Astrocyte (in vitro differentiated cells and primary cell): ENCODE measurements around the gene IL9. TPM values are rescaled to one million over a fixed set of nuclear protein-coding genes. Genes with fewer than 3 reads are reported as not detected.

Source experiments
- DNase-seq: peaks from one replicate; pipeline ENCODE4 v3.0.0-alpha.2; 2010; ENCODE audit warnings: low read depth
- FAIRE-seq: peaks from 2 replicates; lab custom pipeline; 2011; peaks lifted over from hg19 to GRCh38; lab: Jason Lieb, UNC
- H2AFZ ChIP-seq: 2 replicates; pipeline ENCODE4 v1.6.0; 2012; ENCODE audit warnings: low read depth, low read length, inconsistent platforms
- H3K27ac ChIP-seq: 2 replicates; pipeline ENCODE4 v1.5.1; 2011; ENCODE audit warnings: low read depth, low read length, inconsistent platforms
- H3K27me3 ChIP-seq: 2 replicates; pipeline ENCODE4 v1.6.0; 2011; ENCODE audit warnings: low read length, inconsistent platforms; ENCODE audit not compliant: insufficient read depth
- H3K36me3 ChIP-seq: 2 replicates; pipeline ENCODE4 v1.5.1; 2011; ENCODE audit warnings: low read length, inconsistent platforms; ENCODE audit not compliant: insufficient read depth
- H3K4me1 ChIP-seq: 2 replicates; pipeline ENCODE4 v1.5.1; 2011; ENCODE audit warnings: low read length, inconsistent platforms; ENCODE audit not compliant: insufficient read depth
- H3K4me2 ChIP-seq: 2 replicates; pipeline ENCODE4 v1.6.0; 2012; ENCODE audit warnings: low read length, inconsistent platforms
- H3K4me3 ChIP-seq: 2 replicates; pipeline ENCODE4 v1.5.1; 2011; ENCODE audit warnings: low read depth, mild to moderate bottlenecking, low read length, inconsistent platforms; ENCODE audit not compliant: insufficient read depth
- H3K79me2 ChIP-seq: 2 replicates; pipeline ENCODE4 v1.6.0; 2012; ENCODE audit warnings: mild to moderate bottlenecking, low read length, inconsistent platforms; ENCODE audit not compliant: insufficient read depth
- H3K9ac ChIP-seq: 2 replicates; pipeline ENCODE4 v1.6.0; 2012; ENCODE audit warnings: mild to moderate bottlenecking, low read length, inconsistent platforms
- H3K9me3 ChIP-seq: 2 replicates; pipeline ENCODE4 v1.5.1; 2012; ENCODE audit warnings: low read depth, mild to moderate bottlenecking, low read length, inconsistent platforms; ENCODE audit not compliant: insufficient read depth
- H4K20me1 ChIP-seq: 2 replicates; pipeline ENCODE4 v1.6.0; 2012; ENCODE audit warnings: low read length, inconsistent platforms; ENCODE audit not compliant: insufficient read depth
- H3K27ac Mint-ChIP-seq: one replicate; pipeline ENCODE4 v1.8.0; 2021; ENCODE audit warnings: mild to moderate bottlenecking, mixed read lengths; ENCODE audit not compliant: unreplicated experiment
- H3K27me3 Mint-ChIP-seq: one replicate; pipeline ENCODE4 v1.8.0; 2021; ENCODE audit warnings: low read depth, mixed read lengths; ENCODE audit not compliant: unreplicated experiment
- H3K36me3 Mint-ChIP-seq: one replicate; pipeline ENCODE4 v1.8.0; 2021; ENCODE audit warnings: low read depth, mixed read lengths; ENCODE audit not compliant: unreplicated experiment
- H3K4me1 Mint-ChIP-seq: one replicate; pipeline ENCODE4 v1.8.0; 2021; ENCODE audit warnings: low read depth, mixed read lengths; ENCODE audit not compliant: unreplicated experiment
- H3K4me3 Mint-ChIP-seq: one replicate; pipeline ENCODE4 v1.8.0; 2021; ENCODE audit warnings: mild to moderate bottlenecking, moderate library complexity, mixed read lengths; ENCODE audit not compliant: unreplicated experiment
- H3K9me3 Mint-ChIP-seq: one replicate; pipeline ENCODE4 v1.8.0; 2021; ENCODE audit warnings: mild to moderate bottlenecking, mixed read lengths; ENCODE audit not compliant: unreplicated experiment
- EZH2 ChIP-seq: IDR thresholded peaks from 2 replicates; pipeline ENCODE4 v1.6.1; 2012; ENCODE audit warnings: mild to moderate bottlenecking, low read length, inconsistent platforms; ENCODE audit not compliant: insufficient read depth
- total RNA-seq: library from RNA; stranded (reverse); gene quantifications from 2 replicates; pipeline ENCODE4 v1.2.1, GENCODE V29; 2021
- TF ChIP-seq, protein P1 (sequence below): IDR thresholded peaks from 2 replicates; pipeline ENCODE4 v1.5.1; 2011; ENCODE audit warnings: low read depth, mild to moderate bottlenecking, inconsistent platforms, low read length, moderate library complexity; ENCODE audit not compliant: insufficient read depth

IL9 gene
- total RNA-seq, 1 donor from 2014 or later = not detected

DNA sequence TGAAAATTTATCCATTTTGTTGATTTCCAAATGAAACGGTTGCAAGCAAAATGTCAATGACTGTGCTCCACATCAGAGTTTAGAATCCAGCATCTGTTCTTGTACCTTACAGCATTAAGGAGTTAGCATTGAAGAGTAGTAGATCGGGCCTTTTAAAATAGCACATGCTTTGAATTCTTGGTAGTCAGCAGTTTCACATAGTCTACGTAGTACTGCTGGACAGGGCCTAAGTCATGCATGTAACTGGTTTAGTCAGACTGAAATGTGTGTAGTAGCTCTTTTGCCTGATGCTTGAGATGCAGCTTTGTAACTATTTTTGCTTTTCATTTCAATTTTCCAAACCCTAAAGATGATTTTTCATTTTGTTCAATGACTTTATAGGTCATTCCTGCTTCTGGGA is 39.3 kb upstream of the IL9 start:
- no peak overlapping the region for H3K4me3 Mint-ChIP-seq
- H3K9ac ChIP-seq = no peak overlapping the region
- H3K27me3 ChIP-seq = peaks cover 23% of the 10 kb centered on the region
- no peak overlapping the region for H2AFZ ChIP-seq
- no peaks in the 10 kb centered on the region for H4K20me1 ChIP-seq
- no peaks in the 10 kb centered on the region for H3K79me2 ChIP-seq
- TF ChIP-seq, protein P1, sequence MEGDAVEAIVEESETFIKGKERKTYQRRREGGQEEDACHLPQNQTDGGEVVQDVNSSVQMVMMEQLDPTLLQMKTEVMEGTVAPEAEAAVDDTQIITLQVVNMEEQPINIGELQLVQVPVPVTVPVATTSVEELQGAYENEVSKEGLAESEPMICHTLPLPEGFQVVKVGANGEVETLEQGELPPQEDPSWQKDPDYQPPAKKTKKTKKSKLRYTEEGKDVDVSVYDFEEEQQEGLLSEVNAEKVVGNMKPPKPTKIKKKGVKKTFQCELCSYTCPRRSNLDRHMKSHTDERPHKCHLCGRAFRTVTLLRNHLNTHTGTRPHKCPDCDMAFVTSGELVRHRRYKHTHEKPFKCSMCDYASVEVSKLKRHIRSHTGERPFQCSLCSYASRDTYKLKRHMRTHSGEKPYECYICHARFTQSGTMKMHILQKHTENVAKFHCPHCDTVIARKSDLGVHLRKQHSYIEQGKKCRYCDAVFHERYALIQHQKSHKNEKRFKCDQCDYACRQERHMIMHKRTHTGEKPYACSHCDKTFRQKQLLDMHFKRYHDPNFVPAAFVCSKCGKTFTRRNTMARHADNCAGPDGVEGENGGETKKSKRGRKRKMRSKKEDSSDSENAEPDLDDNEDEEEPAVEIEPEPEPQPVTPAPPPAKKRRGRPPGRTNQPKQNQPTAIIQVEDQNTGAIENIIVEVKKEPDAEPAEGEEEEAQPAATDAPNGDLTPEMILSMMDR = no peak
- TF ChIP-seq EZH2 = no peak
- no peak overlapping the region for H3K4me2 ChIP-seq
- DNase-seq = peak; percentile 26
- H3K36me3 ChIP-seq = no peaks in the 10 kb centered on the region
- no peaks in the 10 kb centered on the region for H3K9me3 ChIP-seq
- H3K27ac Mint-ChIP-seq = no peak overlapping the region
- H3K27ac ChIP-seq = no peak overlapping the region
- H3K9me3 Mint-ChIP-seq = no peaks in the 10 kb centered on the region
- FAIRE-seq = no peak
- no peaks in the 10 kb centered on the region for H3K4me1 ChIP-seq
- peaks cover 5% of the 10 kb centered on the region for H3K4me1 Mint-ChIP-seq
- peaks cover 28% of the 10 kb centered on the region for H3K27me3 Mint-ChIP-seq
- no peaks in the 10 kb centered on the region for H3K36me3 Mint-ChIP-seq
- H3K4me3 ChIP-seq = no peak overlapping the region

DNA sequence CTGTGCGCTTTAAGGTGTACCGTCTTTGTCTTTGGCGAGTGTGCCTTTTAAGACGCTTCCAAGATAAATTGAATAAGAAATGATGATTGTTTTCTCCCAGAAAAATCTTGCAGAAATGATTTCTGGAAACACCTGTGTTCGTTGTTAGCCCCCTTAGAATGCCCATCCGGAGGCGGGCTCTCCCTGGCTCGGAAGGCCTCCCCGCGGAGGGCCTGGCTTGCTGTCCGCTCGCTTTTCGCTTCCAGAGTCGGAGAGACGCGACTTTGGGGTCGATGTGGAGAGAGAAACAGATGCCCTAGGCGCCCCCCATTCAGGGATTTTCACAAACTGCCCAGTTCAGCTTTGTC is 35.3 kb upstream of the IL9 start:
- Mint-ChIP-seq H3K36me3 (no peaks in the 10 kb centered on the region), H3K27ac (no peak overlapping the region), H3K27me3 (peaks cover 56% of the 10 kb centered on the region), H3K4me3 (peak overlapping the region; percentile 75), H3K4me1 (peaks cover 5% of the 10 kb centered on the region), H3K9me3 (peaks cover 1% of the 10 kb centered on the region)
- TF ChIP-seq EZH2 = no peak
- TF ChIP-seq, protein P1 = no peak
- Histone ChIP-seq H3K4me3 (peak overlapping the region; percentile 49), H3K4me1 (no peaks in the 10 kb centered on the region), H3K27ac (no peak overlapping the region), H3K36me3 (no peaks in the 10 kb centered on the region), H2AFZ (peak overlapping the region; percentile 74), H3K79me2 (no peaks in the 10 kb centered on the region), H3K4me2 (peak overlapping the region; percentile 84), H3K9me3 (no peaks in the 10 kb centered on the region), H4K20me1 (no peaks in the 10 kb centered on the region), H3K27me3 (peaks cover 47% of the 10 kb centered on the region), H3K9ac (no peak overlapping the region)
- FAIRE-seq (no peak), DNase-seq (no peak)

DNA sequence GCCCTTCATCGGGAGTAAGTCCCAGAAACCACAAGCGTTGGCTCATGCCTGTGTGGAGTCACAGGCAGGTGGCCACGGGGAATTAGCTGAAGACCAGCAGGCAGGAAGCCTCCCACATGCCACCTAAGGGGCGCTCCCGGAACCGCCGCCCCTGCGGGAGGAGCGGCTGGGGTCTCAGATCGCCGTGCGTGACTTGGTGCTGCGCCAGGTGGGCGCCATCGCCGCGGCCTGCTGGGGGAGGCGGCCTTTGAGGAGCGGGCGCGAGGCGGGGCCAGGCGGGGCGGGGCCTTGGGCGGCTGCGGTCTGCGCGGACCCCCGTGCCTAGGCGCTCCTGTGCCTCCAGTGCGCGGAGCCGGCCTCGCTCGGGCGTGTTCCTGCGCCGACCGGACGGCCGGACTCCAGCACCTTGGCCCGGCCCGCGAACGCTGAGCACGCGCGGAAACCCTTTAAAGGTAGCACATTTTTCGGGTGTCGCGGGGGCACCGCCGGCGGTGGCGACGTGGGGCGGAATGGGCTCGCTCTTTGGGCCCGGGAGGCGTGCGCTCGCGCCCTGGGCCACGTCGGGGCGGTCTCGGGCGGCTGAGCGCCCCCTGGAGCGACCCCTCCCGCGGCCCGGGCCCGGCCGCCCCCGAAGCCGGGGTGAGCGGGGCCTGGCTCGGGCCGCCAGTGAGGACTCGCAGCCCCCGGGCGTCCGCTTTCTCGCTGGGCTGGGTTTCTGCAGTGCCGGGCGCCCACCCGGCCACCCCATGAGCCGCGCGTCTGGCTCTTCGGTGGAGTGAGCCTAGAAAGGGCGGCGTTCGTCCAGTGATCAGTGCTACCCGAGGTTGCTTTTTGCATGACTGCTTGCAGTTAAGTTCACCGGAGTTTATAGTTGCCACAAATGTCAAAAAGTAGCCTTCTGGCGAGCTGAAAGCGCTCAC is 34.6 kb upstream of the IL9 start:
- peak; percentile 95 for TF ChIP-seq EZH2
- TF ChIP-seq, protein P1 = no peak
- Histone ChIP-seq H4K20me1 (no peaks in the 10 kb centered on the region), H3K4me2 (peak overlapping the region; percentile 84), H3K9ac (no peak overlapping the region), H3K4me1 (no peaks in the 10 kb centered on the region), H3K4me3 (peak overlapping the region; percentile 49), H3K27me3 (peaks cover 53% of the 10 kb centered on the region), H3K27ac (no peak overlapping the region), H3K9me3 (no peaks in the 10 kb centered on the region), H2AFZ (peak overlapping the region; percentile 74), H3K36me3 (no peaks in the 10 kb centered on the region), H3K79me2 (no peaks in the 10 kb centered on the region)
- FAIRE-seq (no peak), DNase-seq (no peak)
- Mint-ChIP-seq H3K27ac (no peak overlapping the region), H3K4me3 (peak overlapping the region; percentile 75), H3K4me1 (peaks cover 5% of the 10 kb centered on the region), H3K9me3 (peaks cover 1% of the 10 kb centered on the region), H3K36me3 (no peaks in the 10 kb centered on the region), H3K27me3 (peaks cover 60% of the 10 kb centered on the region)
